AG20443 (cell line): ENCODE data around the gene KIF26A.

Experiments
- DNase-seq: peaks from one replicate; pipeline ENCODE4 v3.0.0; 2012; ENCODE audit warnings: low spot score, mixed read lengths

The KIF26A gene

GRCh38 chr14:104101651-104102281, 36.6 kb upstream of the KIF26A start:
- no peak for DNase-seq

GRCh38 chr14:104102282-104102914, 36.0 kb upstream of the KIF26A start:
- no peak for DNase-seq

- DNase-seq, result no peak
Observed at GRCh38 chr14:104103061-104103445, 35.3 kb upstream of the KIF26A start.

- DNase-seq, result no peak
Observed at GRCh38 chr14:104103446-104104075, 34.8 kb upstream of the KIF26A start.

GRCh38 chr14:104104076-104104901, 34.1 kb upstream of the KIF26A start:
- DNase-seq, result no peak

GRCh38 chr14:104105071-104105821, 33.1 kb upstream of the KIF26A start:
- DNase-seq, result no peak

GRCh38 chr14:104105822-104106470, 32.4 kb upstream of the KIF26A start:
- no peak for DNase-seq

- no peak for DNase-seq
Observed at GRCh38 chr14:104106471-104106991, 31.9 kb upstream of the KIF26A start.

GRCh38 chr14:104107101-104107581, 31.2 kb upstream of the KIF26A start:
- no peak for DNase-seq

- DNase-seq, result no peak
Observed at GRCh38 chr14:104107611-104108569, 30.5 kb upstream of the KIF26A start.

- no peak for DNase-seq
Observed at GRCh38 chr14:104108570-104109541, 29.5 kb upstream of the KIF26A start.

- DNase-seq, result no peak
Observed at GRCh38 chr14:104109731-104110361, 28.5 kb upstream of the KIF26A start.

GRCh38 chr14:104110491-104111209, 27.7 kb upstream of the KIF26A start:
- no peak for DNase-seq

GRCh38 chr14:104111301-104112112, 26.9 kb upstream of the KIF26A start:
- no peak for DNase-seq

GRCh38 chr14:104112113-104112505, 26.3 kb upstream of the KIF26A start:
- DNase-seq, result no peak
